ENCODE data around the gene PNLIPRP1.

The PNLIPRP1 gene

GRCh38 chr10:116633216-116633600, 42.4 kb downstream of the PNLIPRP1 start:
- no peak for DNase-seq

- no peak for DNase-seq
Measured at GRCh38 chr10:116634126-116634975, 43.6 kb downstream of the PNLIPRP1 start.

GRCh38 chr10:116636385-116636784, 45.6 kb downstream of the PNLIPRP1 start:
- no peak for DNase-seq

- DNase-seq, result no peak
Measured at GRCh38 chr10:116636976-116637375, 46.2 kb downstream of the PNLIPRP1 start.

GRCh38 chr10:116637830-116638229, 47.1 kb downstream of the PNLIPRP1 start:
- DNase-seq, result no peak

GRCh38 chr10:116646502-116646901, 55.7 kb downstream of the PNLIPRP1 start:
- no peak for DNase-seq

GRCh38 chr10:116648903-116649302, 58.1 kb downstream of the PNLIPRP1 start:
- no peak for DNase-seq

- DNase-seq, result no peak
Measured at GRCh38 chr10:116653885-116654284, 63.1 kb downstream of the PNLIPRP1 start.

GRCh38 chr10:116654816-116655215, 64.1 kb downstream of the PNLIPRP1 start:
- no peak for DNase-seq

- DNase-seq, result no peak
Measured at GRCh38 chr10:116655568-116655967, 64.8 kb downstream of the PNLIPRP1 start.

GRCh38 chr10:116656044-116656443, 65.3 kb downstream of the PNLIPRP1 start:
- DNase-seq, result no peak

- DNase-seq, result no peak
Measured at GRCh38 chr10:116657863-116658551, 67.2 kb downstream of the PNLIPRP1 start.
